CD4-positive, alpha-beta T cell treated with Interleukin-6 at 100 ng/mL for 8 hours (primary cell): ENCODE results near the gene PATL1.

Experiments used
- DNase-seq: peaks from one replicate; pipeline ENCODE4 v3.0.0-alpha.2; 2020; ENCODE audit warnings: mixed read lengths, low spot score

The PATL1 gene

DNA sequence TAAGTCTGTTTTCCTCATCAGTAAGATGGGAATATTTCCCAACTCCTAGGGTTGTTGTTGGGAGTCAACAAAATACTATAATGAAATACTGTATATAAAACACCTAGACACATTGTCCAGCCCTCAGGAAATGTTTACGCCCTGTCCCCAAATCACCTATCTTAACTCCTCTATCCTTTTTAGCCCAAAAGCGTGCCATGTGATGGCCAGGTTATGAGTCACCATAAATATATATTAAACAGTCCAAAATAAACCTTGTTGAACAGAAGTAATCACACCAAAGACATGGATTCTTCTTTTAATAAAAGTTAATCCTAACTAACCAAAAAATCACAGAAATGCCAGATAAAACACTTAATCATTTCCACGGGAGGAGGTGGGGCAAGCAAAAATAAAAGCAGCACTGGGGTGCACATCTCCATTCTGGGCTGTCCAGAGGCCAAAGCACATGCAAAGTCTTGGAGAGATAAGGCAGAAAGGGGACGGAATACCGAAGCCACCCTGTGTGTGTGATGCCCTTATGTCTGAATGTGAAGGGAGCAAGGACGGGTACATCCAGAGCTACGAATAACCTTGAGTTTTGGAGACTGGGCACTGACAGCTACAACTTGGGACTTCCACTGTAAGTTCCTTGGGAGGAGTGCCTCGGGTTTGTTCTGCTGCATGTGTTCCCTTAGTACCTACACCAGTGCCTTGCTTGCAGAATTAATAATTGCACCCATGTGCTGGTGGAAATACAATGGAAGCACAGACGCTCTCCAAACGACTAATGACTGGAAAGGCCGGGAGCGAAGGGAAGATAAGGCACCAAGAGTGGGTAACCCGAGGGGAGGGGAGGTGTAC lies 54.3 kb downstream of the PATL1 start:
- DNase-seq, result no peak

- DNase-seq, result no peak
Measured at GRCh38 chr11:59611570-59612565, 57.0 kb downstream of the PATL1 start.

DNA sequence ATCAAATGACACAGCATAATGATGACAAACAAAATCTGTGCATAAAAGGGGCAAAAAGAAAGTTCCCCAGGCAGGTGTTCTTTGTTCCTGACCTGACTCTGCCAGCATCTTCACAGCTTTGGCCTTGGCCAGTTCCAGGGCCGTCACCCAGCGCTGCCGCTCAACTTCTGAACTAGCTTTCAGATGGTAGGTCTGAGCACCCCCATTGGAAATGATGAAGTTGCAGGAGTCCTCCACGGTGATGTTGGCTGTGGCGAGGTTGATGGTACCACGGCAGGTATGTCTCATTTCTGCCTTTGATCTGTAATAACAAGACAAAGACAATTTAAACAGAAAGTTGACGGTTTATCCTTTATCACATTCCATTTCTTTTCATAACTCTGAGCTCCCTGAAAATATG lies 58.5 kb downstream of the PATL1 start:
- no peak for DNase-seq

DNA sequence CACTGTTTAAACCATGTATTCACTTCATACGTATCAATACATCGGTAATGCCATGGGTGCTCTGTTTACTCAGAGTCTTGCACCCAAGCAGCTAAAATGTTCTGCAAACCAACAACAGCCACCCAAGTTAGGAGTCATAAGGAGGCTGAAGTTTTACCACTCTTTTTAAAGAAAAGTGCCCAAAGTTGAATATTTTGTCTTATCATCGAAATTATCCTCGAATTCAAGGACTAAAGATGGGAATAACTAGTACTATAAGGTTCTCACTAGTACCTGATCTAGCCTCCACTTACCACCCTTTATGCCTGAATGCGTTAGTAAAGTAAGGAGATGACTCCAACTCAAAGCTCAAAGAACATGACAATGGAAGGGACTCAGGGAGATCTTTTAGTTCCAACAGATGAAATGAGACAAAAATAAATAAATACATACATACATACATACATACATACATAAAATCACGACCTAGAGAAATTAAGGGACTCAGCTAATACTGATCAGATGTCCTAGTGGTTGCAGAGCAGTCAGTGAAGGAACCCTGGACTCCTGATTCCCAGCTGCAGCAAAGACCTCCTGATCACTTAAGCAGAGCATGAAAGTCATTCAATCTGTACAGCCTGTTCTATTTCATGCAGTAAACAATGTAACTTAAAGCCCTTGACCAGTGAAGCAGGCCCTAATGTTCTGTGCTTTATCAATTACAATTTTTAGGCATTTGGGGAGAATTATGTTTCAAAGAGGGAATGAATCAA lies 61.0 kb downstream of the PATL1 start:
- DNase-seq, result no peak

GRCh38 chr11:59602432-59602831 lies 66.4 kb downstream of the PATL1 start:
- DNase-seq, result no peak

DNA sequence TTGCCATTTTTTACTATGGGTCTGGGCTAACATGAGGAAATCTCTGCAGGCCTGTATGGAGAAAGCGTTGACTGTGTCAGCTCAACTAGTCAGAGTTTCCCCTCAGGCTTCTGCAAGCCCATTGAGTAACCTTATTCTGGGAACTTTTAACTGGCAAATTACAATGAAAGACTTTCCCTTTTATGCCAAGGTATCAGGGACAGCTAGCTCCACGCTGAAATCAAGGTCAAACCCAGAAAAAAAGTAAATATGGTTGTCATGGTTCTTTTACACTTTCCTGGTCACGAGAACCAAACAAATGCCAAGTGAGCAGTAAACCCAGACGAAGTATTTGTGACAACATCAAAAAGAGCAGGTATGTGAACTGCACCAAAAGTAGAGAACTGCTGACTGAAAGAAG lies 67.0 kb downstream of the PATL1 start:
- DNase-seq, result no peak

GRCh38 chr11:59600636-59601035 lies 68.2 kb downstream of the PATL1 start:
- no peak for DNase-seq

- no peak for DNase-seq
Measured at GRCh38 chr11:59600234-59600633, 68.6 kb downstream of the PATL1 start.

DNA sequence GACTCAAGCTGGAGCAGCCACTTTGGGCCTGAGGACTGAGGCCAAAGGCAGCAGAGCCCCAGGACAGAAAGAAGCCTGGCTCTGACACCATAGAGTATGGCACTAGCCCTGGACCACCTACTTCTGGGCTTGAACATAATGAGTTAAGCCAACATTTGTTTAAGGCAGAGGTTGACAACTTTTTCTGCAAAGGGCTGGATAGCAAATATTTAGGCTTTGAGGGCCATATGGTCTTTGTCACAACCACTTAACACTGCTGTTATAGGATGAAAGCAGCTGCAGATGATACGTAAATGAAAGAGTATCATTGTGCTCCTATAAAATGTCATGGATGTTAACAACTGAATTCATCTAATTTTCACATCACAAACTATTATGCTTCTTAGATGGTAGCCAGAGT lies 69.9 kb downstream of the PATL1 start:
- DNase-seq, result no peak
